NCI-H1694 treated with DMSO at 0.1 percent for 48 hours (cell line): ENCODE data around the gene FLT4.

Source experiments
- DNase-seq: peaks from one replicate; lab custom pipeline; 2025; lab: John Stamatoyannopoulos, UW

The FLT4 gene

GRCh38 chr5:180642181-180642775, 7.1 kb downstream of the FLT4 start:
- no peak for DNase-seq

DNA sequence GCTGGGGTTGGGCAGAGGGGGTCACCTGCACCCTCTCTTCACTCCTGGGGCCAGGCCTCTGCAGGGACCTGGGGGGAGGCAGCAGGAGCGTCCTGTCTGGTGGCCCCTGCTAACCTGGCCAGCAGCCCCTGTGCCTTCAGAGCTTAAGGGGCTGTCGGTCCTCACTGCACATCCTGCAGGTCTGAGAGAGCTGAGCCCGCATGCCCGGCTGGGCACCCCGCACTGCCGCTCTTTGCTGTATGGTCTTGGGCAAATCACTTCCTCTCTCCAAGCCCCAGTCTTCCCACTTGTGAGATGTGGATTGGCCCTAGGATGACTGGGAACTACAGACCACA, 7.9 kb downstream of the FLT4 start:
- no peak for DNase-seq

GRCh38 chr5:180640861-180641565, 8.4 kb downstream of the FLT4 start:
- DNase-seq, result no peak

GRCh38 chr5:180640611-180640860, 8.9 kb downstream of the FLT4 start:
- DNase-seq, result no peak

DNA sequence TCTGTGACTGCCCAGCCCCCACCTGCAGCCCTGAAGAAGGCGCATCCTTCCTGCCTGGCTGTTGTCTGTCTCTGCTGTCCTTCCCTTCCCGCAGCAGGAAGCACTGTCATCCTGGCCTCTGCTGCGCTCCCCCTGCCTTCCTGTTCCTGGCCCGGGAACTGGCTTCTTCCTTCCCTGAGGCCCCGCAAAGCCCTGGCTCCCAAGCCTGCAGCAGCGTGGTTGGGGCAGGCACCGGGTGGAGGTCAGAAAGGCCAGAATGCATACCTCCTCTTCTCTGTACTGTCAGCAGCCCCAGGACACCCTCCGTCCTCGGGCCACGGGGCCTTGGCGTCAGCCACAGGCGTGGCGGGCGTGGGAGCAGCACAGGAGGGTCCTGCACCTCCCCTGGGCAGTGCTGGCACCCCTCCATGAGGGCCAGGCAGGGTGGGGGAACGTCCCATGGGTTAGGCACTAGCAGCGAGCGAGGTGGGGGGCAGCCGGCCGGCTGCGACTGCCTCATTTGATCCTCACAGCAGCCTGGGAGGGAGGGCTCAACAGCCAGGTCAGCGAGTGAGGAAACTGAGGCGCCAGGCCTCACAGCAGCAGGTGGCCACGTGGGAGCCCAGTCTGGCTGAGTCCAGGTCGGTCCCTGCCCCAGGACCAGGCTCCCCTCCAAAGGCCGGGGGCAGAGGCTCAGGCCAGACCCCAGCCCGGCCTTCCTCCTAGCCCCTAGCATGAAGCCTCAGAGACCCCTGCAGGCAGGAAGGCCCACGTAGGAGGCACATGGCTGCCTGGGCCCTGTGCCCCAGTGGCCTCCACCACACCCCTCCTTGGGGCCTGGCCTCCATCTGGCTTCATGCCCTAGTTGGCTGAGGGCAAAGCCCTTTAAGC, 9.4 kb downstream of the FLT4 start:
- no peak for DNase-seq

DNA sequence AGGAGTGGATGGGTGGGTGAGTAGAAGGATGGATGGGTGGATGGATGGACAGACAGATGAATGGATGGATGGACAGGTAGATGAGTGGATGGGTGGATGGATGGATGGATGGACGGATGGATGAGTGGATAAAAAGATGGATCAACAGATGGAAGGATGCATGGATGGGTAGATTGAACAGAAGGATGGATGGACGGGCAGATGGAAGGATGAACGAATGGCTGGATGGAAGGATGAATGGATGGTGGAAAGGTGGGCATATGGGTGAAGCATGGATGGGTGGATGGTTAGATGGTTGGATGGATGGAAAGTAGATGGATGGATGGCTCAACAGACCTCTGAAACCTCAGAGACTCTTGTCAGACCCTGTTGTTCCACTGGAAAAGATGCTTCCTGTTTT, 10.1 kb downstream of the FLT4 start:
- DNase-seq, result no peak

DNA sequence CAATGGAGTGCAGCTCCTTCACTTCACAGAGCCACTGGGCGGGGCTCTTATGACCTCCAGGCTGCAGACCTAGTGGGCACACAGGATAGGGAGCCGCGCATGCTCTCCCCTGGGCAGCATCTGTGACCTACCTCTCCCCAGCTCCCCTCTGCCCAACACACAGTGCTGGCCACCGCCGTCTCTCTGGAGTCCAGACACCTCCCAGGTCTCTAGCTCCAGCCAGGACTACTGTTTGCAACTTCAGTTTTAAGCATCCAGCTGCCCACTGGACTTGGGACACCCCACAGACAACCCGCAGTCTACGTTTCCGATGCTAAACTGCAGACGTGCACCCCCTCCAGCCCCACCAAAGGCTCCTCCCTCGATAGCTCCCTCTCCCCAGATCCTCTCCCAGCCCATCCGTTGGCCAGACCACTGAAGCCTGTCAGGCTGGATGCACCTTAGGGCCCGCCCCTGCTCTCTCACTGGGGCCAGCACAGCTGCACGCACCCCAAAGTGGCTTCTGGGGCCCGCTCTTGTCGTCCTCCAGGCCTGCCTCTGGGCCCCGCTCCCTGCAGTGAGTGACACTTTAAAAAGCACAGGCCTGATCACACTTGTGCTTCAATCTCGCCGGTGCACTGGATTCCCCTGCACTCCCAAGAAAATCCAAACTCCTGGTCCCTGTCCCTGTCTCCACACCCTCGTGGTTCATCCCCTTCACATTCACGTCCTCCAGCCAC, 11.3 kb downstream of the FLT4 start:
- no peak for DNase-seq

DNA sequence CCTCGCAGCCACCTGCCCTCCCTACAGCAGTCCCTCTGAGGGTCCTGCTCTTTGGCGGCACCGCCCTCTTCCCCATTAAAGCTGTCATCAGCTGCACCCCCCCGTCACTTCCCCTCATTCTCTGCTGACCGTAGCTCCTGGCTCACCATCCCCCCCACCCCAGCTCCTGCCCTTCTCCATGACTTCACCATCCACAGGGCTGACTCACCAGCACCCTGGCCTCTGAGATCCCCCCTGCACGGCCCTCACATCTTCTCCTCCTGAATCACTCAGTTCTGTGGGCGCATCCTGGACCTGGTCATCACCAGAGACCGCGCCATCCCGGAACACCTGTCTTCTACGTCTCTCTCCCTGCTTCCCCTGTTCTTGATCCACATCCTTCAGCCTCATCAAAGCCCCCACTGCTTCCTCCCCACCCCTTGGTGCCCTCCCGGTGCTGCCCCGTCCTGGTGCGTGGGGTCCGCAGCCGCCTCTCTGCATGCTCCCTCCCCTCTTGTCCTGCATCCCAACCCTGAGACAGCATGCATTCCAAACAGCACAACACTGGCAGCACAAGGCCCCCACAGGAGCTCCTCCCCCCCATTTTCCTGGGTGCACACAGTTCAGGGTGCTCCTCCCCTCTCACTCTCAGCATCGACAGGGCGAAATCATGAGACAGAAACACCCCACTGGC, 12.9 kb downstream of the FLT4 start:
- no peak for DNase-seq

- no peak for DNase-seq
Observed at GRCh38 chr5:180636016-180636402, 13.4 kb downstream of the FLT4 start.

DNA sequence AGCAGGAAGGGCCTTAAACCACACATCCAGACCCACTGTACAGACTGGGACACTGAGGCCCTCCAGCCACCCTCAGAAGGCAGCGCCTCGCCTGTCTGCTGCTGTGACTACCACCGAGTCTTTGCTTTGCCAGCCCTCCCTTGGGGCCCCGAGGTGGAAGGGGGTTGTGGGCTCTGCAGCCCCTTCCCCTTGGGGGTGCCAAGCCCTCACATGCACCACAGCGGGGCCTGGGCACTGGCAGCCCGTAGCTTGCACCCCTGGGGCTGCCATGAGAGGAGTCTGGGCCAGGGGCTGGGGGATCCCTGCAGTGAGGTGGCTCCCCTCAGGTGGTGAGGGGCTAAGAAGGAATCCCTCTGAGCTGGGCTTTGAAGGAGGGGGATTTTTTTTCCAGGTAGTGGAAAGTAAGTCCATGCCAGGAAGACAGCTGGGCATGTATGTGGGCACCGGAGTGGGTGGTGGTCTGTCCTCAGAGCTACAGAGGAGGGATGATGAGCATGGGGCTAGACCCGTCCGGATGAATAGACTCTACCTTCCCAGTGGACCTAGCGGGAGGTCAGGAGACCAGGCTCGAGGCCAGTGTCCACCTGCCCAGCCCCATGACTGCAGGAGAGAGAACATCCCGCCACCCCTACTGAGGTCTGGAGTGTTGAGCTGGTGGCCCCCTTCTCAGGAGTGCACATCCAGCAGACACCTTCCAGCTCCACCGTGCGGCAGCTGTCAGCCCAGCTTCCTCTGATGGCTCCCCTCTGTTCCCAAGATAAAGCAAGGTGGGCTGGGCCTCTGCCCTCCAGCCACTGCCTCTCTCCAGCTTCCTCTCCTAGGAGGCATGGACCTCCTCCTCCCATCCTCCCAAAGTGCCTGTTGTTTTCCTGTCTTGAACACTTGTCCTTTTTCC, 15.9 kb downstream of the FLT4 start:
- DNase-seq, result no peak

- DNase-seq, result no peak
Observed at GRCh38 chr5:180632768-180633167, 16.6 kb downstream of the FLT4 start.

DNA sequence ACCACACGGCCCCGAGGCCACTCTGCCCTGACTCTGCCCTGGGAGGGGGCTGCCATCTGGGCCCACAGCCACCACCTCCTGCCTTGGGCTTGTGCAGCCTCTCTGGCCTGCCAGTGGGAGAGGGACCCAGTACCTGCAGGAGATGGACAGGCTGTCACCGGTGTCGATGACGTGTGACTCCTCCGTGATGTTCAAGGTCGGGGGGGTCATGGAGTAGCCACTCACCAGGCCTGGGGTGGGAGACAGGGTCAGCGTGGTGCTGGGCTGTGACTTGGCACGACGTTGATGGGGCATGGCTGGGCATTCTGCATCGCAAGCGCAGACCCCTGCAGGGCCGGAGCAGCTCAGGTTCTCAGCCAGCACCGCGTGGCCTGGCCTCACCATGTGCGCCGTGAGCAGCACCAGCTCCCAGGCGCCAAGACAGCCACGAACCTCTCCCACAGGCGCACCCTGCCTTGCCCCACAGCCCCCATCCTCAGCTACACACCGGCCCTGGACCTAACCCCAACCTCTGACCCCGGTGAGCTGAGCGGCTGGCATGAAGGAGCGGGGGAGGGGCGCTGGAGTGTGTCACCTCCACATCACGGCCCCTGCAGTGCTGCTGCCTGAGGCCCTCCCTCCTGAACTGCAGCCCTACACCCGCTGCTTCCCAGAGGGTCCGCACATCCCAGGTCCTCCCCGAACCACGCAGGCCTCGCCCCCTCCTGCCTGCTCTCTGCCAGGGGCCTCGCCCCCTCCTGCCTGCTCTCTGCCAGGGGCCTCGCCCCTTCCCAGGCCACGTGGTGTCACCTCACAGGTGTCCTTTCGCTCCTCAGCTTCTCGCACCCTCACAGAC, 17.6 kb downstream of the FLT4 start:
- DNase-seq, result peak; percentile 100

GRCh38 chr5:180630426-180630825, 19.0 kb downstream of the FLT4 start:
- no peak for DNase-seq

- no peak for DNase-seq
Observed at GRCh38 chr5:180629831-180630382, 19.5 kb downstream of the FLT4 start.

GRCh38 chr5:180628827-180629750, 20.3 kb downstream of the FLT4 start:
- DNase-seq, result no peak

- DNase-seq, result no peak
Observed at GRCh38 chr5:180628211-180628610, 21.2 kb downstream of the FLT4 start.

DNA sequence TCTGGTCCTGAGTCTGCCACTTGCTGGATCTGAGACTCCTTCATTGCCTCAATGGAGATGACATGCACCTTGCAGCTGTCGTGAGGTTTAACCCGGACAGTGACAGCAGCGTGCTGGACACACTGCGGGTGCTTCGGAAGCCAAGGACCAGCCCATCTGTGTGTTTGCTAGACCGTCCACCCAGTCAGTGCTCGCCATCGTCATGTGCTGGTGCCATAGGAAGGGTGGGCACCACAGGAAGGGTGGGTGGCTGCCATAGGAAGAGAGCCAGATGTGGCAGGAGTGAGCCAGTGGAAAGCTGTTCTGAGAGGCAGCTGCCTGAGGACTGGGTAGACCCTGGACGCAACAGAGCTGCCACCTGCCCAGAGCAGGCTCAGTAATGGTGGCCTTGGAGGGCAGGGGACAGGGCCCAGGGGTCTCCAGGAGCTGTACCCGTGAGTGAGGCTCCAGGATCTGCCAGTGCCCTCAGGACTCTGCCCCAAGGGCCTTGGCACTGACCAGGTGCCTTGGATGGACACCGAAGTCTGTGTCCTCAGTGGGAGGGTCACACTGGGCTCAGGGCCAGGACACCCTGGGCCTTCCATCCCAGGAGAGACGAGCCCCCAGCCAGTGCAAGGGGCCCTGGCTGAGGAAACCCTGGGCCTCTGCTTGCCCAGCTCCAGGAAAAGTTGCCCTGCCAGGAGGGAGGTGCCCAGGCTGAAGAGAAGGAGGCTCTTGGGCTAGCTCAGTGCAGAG, 21.8 kb downstream of the FLT4 start:
- no peak for DNase-seq
